Stimulated activated CD8-positive, alpha-beta memory T cell treated with anti-CD3 and anti-CD28 coated beads, Interleukin-7, amount 100 ng/mL, for 4 hours (primary cell): Measurements from ENCODE around the gene ADGRD1.

Experiments used
- DNase-seq, 2 donors: peaks; one replicate each; pipeline ENCODE4 v3.0.0-alpha.2; 2020; ENCODE audit warnings: low read depth in 2 of 2

ADGRD1 gene

GRCh38 chr12:131024721-131025120, 71.0 kb downstream of the ADGRD1 start:
- DNase-seq: no peak

- no peak for DNase-seq
Measured at GRCh38 chr12:131025234-131025633, 71.5 kb downstream of the ADGRD1 start.

DNA sequence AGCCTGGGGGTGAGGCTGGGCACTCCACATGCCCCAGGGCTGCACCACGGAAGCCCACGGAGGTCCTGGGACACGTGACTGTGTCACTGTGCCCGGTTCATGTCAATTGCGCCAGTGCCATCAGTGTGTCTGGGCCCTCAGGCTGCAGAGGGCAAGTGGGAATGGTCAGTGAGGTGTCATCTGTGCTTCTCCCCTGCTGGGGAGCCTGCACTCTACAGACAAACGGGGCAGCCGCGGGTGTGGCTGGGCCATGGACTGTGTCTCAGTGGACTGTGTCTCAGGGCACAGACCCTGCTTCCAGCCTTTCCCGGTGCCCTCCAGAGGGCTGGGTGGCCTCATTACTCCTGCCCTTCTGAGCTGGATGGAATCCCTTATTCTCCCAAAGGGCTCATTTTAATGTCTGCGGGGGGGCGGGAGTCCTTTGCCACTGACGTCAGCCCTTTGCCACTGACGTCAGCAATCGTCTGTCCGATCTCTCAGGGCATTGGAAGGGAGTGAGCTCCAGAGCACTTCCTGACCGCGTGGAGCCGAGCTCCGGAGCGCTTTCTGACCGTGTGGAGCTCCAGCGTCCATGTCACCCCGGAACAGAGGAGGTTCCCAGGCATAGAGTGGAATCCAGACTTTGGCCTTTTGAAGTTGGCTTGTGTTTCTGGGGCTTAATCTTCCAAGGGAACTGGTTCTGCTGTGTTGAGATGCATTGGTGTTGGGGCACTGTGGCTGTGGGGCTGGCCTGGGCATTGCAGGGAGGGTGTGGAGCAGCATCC, 72.4 kb downstream of the ADGRD1 start:
- DNase-seq: no peak

DNA sequence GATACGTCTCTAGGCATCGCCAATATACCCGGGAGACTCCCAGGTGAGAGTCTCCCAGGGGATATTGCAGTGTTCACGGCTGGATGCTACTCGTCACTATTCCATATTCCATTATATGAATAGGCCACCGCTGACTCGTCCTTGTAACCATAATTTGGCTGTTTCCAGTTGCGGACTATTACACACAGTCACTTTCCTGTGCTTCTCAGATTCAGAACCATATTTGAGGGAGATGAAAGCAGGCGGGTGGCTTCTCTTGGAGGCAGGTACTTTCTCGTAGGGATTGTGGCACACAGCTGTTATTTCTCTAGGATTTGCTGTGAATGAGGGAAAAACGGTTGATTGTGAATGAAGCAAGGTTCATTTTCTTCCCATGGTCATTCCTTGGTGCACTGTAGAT, 73.0 kb downstream of the ADGRD1 start:
- no peak for DNase-seq

- no peak for DNase-seq
Measured at GRCh38 chr12:131027264-131027663, 73.6 kb downstream of the ADGRD1 start.

DNA sequence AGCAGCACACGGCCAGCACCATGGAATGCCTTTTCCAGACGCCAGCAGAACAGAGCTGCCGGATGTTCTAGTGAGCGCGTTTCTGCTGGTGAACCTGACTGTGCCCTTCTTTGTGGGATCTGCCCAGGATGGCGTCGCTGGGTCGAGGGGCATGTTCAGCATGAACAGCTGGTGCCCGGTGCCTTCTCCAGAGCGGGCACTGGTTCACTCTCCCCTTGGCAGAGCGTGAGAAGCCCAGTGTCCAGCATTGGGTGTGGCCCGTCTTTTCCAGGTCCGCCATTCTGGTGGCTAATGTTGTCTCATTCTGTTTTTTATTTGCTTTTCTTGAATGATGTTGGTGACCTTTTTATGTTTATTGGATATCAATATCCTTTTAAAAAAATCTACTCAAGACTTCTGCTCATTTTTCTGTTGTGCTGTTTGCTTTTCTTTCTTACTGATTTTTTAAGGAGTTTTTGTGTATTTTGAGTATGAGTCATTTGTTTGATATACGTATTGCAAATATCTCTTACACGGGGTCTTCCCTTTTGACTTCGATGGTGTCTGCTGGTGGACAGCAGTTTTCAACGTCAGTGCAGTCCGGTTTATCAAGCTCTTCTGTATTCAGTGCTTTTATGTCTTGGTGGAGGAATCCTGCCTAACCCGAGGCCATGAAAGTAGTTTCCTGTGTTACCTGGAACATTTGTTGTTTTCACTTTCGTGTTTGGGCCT, 74.3 kb downstream of the ADGRD1 start:
- DNase-seq: no peak

GRCh38 chr12:131028587-131029338, 75.1 kb downstream of the ADGRD1 start:
- no peak for DNase-seq

DNA sequence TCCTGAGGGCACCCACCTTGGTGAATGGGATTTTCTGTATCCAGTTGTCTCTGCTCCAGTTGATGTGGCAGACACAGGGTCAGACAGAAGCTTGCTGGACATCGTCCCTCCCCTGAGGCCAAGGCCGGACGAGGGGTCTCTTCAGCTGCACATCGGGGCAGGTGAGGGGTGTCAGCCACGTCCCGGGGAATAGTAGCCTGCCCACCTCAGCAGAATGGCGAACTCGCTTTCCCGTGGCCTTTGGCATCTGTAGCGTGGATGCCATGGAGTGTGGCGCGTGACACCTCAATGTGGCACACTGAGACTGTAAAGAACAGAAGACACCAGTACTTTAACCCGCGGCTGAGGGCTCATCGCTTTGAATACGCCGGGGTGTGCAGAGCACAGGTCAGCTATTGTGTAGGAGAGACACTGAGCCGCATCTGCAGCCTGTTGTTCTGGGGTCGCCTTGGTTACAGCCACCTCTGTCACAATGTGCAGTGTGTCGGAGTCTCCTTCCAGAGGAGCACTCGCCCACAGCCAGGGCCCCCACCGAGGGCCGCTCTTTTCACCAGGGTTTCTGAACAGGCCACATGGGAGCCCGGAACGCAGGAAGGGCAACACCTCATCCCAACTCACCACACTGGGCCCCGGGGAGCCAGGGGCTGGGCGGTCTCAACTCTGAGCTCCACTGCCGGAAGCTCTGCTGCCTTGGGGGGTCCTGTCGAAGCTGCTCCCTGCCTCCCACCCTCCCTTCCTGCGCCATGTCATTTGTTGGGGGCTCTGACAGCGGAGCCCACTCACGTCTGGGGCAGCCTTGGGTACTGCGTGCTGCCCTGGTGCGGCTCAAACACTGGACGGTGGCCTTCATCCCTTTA, 77.0 kb downstream of the ADGRD1 start:
- DNase-seq: no peak

GRCh38 chr12:131032082-131032750, 78.5 kb downstream of the ADGRD1 start:
- DNase-seq: no peak

- no peak for DNase-seq
Measured at GRCh38 chr12:131033486-131033885, 79.8 kb downstream of the ADGRD1 start.

GRCh38 chr12:131033886-131034482, 80.3 kb downstream of the ADGRD1 start:
- DNase-seq: no peak

DNA sequence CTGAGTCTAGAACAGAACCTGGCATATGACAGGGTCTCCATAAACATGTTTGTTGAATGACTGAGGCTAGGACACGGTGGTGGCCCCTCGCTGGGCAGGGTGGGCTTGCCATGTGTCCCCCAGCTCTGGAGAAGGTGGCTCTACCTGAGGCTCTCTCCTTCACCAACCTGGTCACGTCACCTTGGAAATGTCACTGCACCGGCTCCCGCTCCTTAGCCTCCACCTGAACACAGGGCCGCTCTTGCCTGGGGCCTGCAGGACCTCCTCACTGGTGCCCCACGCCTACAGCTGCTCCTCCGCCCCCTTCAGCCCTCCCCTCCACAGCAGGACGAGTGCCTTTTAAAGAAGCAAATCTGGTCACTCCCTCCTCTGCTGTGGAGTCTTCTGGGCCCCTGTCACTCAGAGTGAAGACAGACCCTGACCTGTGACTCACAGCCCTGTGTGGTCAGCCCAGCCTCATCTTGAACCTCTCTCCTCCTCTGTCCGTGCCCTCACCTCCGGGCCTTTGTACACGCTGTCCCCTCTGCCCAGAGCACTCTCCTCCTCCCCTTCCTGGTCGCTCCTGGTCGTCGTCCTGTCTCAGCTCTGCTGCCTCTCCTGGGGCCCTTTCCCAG, 81.0 kb downstream of the ADGRD1 start:
- no peak for DNase-seq

GRCh38 chr12:131035245-131035681, 81.6 kb downstream of the ADGRD1 start:
- DNase-seq: no peak

DNA sequence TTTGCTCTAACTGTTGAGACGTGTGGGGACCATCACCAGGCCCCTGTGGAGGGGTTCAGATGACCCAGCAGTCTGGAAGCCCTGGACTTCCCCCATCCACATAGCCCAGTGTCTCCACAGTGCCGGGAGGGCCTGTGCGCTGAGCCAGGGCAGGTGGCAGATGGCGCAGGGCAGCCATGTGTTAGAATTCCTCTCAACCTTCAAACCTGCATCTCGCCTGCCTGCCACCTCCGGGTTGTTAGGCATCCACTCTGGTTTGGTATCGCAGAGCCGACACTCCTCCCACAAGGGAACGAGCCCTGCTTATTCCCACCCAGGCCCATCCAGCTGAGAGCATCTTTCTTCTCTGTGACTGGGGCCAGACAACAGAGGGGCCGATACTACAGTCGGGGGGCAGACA, 84.5 kb downstream of the ADGRD1 start:
- DNase-seq: no peak

GRCh38 chr12:131038961-131039950, 85.5 kb downstream of the ADGRD1 start:
- no peak for DNase-seq

- no peak for DNase-seq
Measured at GRCh38 chr12:131040491-131040890, 86.8 kb downstream of the ADGRD1 start.

- DNase-seq: no peak
Measured at GRCh38 chr12:131041216-131041967, 87.7 kb downstream of the ADGRD1 start.
